ENCODE measurements around the gene IL26. TPM values are rescaled to one million over a fixed set of nuclear protein-coding genes. Genes with fewer than 3 reads are reported as not detected.

The IL26 gene
- total RNA-seq, 3 donors from 2014 or later (not counting 1 experiment from before 2014, with no cell fraction given) = not detected

- no peak overlapping the region for H3K4me3 ChIP-seq (ENCODE audit: low read length)
- no peak overlapping the region for H3K27ac ChIP-seq (ENCODE audit: low read length)
- ATAC-seq = no peak
- peaks cover 25% of the 10 kb centered on the region for H3K4me1 ChIP-seq (ENCODE audit: control insufficient read depth, insufficient read depth, low read length)
- no peaks in the 10 kb centered on the region for H3K27me3 ChIP-seq (ENCODE audit: control insufficient read depth, insufficient read depth, low read length)
- no peaks in the 10 kb centered on the region for H3K9me3 ChIP-seq (ENCODE audit: control insufficient read depth, insufficient read depth, low read length)
- intact Hi-C loops (cut with micrococcal nuclease) = no loop called here
- Mint-ChIP-seq H3K4me3 (peak overlapping the region; percentile 49), H3K4me1 (peaks cover 36 to 37% of the 10 kb centered on the region in 2 donors), H3K27ac (peak overlapping the region in 1 of 2 donors; percentile 90), H3K27me3 (ENCODE audit: low read depth in 2 of 2) (no peaks in the 10 kb centered on the region), H3K9me3 (no peaks in the 10 kb centered on the region), H3K36me3 (no peaks in the 10 kb centered on the region)
- H3K36me3 ChIP-seq (ENCODE audit: control insufficient read depth, insufficient read depth, low read length) = no peaks in the 10 kb centered on the region
- no peak for DNase-seq
- 98% methylated on average over 6 of the region's 6 CpGs for WGBS (ENCODE audit: insufficient coverage)
- TF ChIP-seq CTCF (IDR thresholded peaks at IDR 0.05) = no peak
Observed at GRCh38 chr12:68239309-68239982, 13.8 kb upstream of the IL26 start.

- no peak overlapping the region for H3K4me3 ChIP-seq (ENCODE audit: low read length)
- Mint-ChIP-seq H3K27ac (peak overlapping the region in 1 of 2 donors; percentile 93), H3K36me3 (no peaks in the 10 kb centered on the region), H3K4me1 (peaks cover 36 to 37% of the 10 kb centered on the region in 2 donors), H3K4me3 (no peak overlapping the region), H3K9me3 (no peaks in the 10 kb centered on the region), H3K27me3 (ENCODE audit: low read depth in 2 of 2) (peaks cover 0 to 6% of the 10 kb centered on the region in 2 donors)
- intact Hi-C loops (cut with micrococcal nuclease) = no loop called here
- H3K27me3 ChIP-seq (ENCODE audit: control insufficient read depth, insufficient read depth, low read length) = no peaks in the 10 kb centered on the region
- TF ChIP-seq CTCF (IDR thresholded peaks at IDR 0.05) = no peak
- no peak overlapping the region for H3K27ac ChIP-seq (ENCODE audit: low read length)
- peaks cover 25% of the 10 kb centered on the region for H3K4me1 ChIP-seq (ENCODE audit: control insufficient read depth, insufficient read depth, low read length)
- no peak for ATAC-seq
- no peak for DNase-seq
- WGBS (ENCODE audit: insufficient coverage) = 36% methylated on average over 2 of the region's 2 CpGs
- no peaks in the 10 kb centered on the region for H3K36me3 ChIP-seq (ENCODE audit: control insufficient read depth, insufficient read depth, low read length)
- no peaks in the 10 kb centered on the region for H3K9me3 ChIP-seq (ENCODE audit: control insufficient read depth, insufficient read depth, low read length)
Observed at GRCh38 chr12:68237619-68238018, 12.0 kb upstream of the IL26 start.

GRCh38 chr12:68237078-68237477, 11.5 kb upstream of the IL26 start:
- peaks cover 0 to 6% of the 10 kb centered on the region in 2 donors for H3K27me3 Mint-ChIP-seq (ENCODE audit: low read depth in 2 of 2)

More at GRCh38 chr12:68237078-68237477, 11.5 kb upstream of the IL26 start:
- intact Hi-C loops (cut with micrococcal nuclease) = no loop called here
- peak overlapping the region; percentile 34 for H3K4me3 ChIP-seq (ENCODE audit: low read length)
- Mint-ChIP-seq H3K4me3 (peak overlapping the region; percentile 93), H3K36me3 (no peaks in the 10 kb centered on the region), H3K27ac (peak overlapping the region; percentile 86 to 93), H3K4me1 (peaks cover 36 to 37% of the 10 kb centered on the region in 2 donors), H3K9me3 (no peaks in the 10 kb centered on the region)
- ATAC-seq = no peak
- H3K27ac ChIP-seq (ENCODE audit: low read length) = peak overlapping the region; percentile 61
- 77% methylated on average over 2 of the region's 2 CpGs for WGBS (ENCODE audit: insufficient coverage)
- no peak for TF ChIP-seq CTCF (IDR thresholded peaks at IDR 0.05)
- no peaks in the 10 kb centered on the region for H3K36me3 ChIP-seq (ENCODE audit: control insufficient read depth, insufficient read depth, low read length)
- H3K9me3 ChIP-seq (ENCODE audit: control insufficient read depth, insufficient read depth, low read length) = no peaks in the 10 kb centered on the region
- peaks cover 25% of the 10 kb centered on the region for H3K4me1 ChIP-seq (ENCODE audit: control insufficient read depth, insufficient read depth, low read length)
- no peaks in the 10 kb centered on the region for H3K27me3 ChIP-seq (ENCODE audit: control insufficient read depth, insufficient read depth, low read length)
- no peak for DNase-seq

All from natural killer cell (primary cell).